ENCODE data around the gene USP3. TPM values are rescaled to one million over a fixed set of nuclear protein-coding genes. Genes with fewer than 3 reads are reported as not detected.

USP3 gene
- polyA plus RNA-seq, 1 donor (not counting 4 experiments of a cell fraction or from before 2014, with no cell fraction given): 16.2 TPM

DNA sequence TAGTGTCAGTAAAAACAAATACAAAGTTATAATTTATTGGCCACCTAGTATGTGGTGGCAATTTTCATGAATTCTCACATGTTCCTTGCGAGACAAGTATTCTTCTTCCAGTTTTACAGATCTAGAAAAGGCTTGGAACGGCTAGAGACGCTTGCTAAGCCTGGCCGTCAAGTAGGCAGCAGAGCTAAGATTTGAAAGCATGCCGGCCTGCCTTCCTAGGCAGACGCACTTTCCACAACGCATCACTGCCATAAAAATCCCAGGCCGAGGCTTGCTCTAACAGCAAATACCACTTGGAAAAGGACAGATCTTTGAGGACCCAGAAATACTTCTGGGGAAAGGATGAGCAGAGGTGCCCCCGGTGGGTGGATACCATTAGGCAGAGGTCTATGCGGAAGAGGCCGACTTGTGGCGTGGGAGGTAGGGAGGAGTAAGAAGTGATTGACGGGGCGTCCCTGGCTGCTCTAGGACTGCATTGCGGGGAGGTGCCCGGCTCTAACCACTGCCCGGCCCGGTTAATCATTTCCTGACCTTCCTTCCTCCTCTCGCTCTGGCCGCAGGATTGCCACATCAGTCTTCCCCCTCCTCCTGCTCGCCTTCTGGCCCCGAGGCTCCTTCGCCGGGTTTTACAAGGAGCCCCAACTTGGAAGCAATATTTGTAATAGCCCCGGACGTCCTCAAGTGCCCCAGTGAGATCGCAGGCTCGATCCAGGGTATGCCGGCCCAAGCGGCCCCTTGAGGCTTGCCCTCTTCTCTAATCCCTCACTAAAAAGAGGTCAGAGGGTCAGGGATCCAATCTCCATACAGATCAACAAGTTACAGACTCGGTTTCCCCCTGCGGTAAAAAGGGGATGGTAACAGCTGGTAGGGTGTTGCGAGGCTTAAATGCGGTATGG lies 1.3 kb upstream of the USP3 start:
- H3K9ac ChIP-seq (ENCODE audit: control insufficient read depth, extremely low read depth, insufficient read depth, low read length): peak overlapping the region; percentile 92
- H3K79me2 ChIP-seq (ENCODE audit: control insufficient read depth, insufficient read depth, low read length): peaks cover 34% of the 10 kb centered on the region
- peak overlapping the region; percentile 71 to 83 (median 73) for H3K4me3 ChIP-seq (ENCODE audit: control insufficient read depth in 2 of 3, extremely low read depth in 1 of 3, insufficient read depth in 2 of 3, low read depth in 1 of 3, low read length in 3 of 3)
- H3K4me2 ChIP-seq (ENCODE audit: control insufficient read depth, extremely low read depth, insufficient read depth, low read depth, low read length): peak overlapping the region; percentile 92
- no peaks in the 10 kb centered on the region for H3K36me3 ChIP-seq (ENCODE audit: control insufficient read depth in 2 of 2, extremely low read depth in 1 of 2, insufficient read depth in 2 of 2, low read length in 2 of 2)
- dilution Hi-C loops (cut with MboI; ENCODE audit: extremely low pct_ligation_motif_present, low sequenced_read_pairs): no loop called here
- peaks cover 51% of the 10 kb centered on the region for H3K4me1 ChIP-seq (ENCODE audit: control insufficient read depth, extremely low read depth, insufficient read depth, low read length)
- FAIRE-seq (no peak), DNase-seq (ENCODE audit: low read depth, low spot score) (no peak)
- no peaks in the 10 kb centered on the region for H4K20me1 ChIP-seq (ENCODE audit: control insufficient read depth, extremely low read depth, insufficient read depth, low read length)
- TF ChIP-seq EZH2 (IDR thresholded peaks at IDR 0.05; ENCODE audit: low read length): no peak
- TF ChIP-seq, protein P1, sequence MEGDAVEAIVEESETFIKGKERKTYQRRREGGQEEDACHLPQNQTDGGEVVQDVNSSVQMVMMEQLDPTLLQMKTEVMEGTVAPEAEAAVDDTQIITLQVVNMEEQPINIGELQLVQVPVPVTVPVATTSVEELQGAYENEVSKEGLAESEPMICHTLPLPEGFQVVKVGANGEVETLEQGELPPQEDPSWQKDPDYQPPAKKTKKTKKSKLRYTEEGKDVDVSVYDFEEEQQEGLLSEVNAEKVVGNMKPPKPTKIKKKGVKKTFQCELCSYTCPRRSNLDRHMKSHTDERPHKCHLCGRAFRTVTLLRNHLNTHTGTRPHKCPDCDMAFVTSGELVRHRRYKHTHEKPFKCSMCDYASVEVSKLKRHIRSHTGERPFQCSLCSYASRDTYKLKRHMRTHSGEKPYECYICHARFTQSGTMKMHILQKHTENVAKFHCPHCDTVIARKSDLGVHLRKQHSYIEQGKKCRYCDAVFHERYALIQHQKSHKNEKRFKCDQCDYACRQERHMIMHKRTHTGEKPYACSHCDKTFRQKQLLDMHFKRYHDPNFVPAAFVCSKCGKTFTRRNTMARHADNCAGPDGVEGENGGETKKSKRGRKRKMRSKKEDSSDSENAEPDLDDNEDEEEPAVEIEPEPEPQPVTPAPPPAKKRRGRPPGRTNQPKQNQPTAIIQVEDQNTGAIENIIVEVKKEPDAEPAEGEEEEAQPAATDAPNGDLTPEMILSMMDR (optimal IDR thresholded peaks at IDR 0.05 in 1 of 3, IDR thresholded peaks at IDR 0.05 in 1 of 3, conservative IDR thresholded peaks at IDR 0.05 in 1 of 3; ENCODE audit: extremely low read depth in 1 of 3, insufficient read depth in 2 of 3, low read length in 3 of 3): no peak
- no peaks in the 10 kb centered on the region for H3K9me3 ChIP-seq (ENCODE audit: control insufficient read depth, low read depth, low read length)
- no peaks in the 10 kb centered on the region for H3K9me1 ChIP-seq (ENCODE audit: control insufficient read depth, extremely low read depth, insufficient read depth, low read length)
- no peaks in the 10 kb centered on the region for H3K27me3 ChIP-seq (ENCODE audit: control insufficient read depth, extremely low read depth, insufficient read depth, low read length)
- peak overlapping the region; percentile 84 for H3K27ac ChIP-seq (ENCODE audit: control insufficient read depth, insufficient read depth, low read length)
- peak overlapping the region; percentile 38 for H2AFZ ChIP-seq (ENCODE audit: control insufficient read depth, low read length)

DNA sequence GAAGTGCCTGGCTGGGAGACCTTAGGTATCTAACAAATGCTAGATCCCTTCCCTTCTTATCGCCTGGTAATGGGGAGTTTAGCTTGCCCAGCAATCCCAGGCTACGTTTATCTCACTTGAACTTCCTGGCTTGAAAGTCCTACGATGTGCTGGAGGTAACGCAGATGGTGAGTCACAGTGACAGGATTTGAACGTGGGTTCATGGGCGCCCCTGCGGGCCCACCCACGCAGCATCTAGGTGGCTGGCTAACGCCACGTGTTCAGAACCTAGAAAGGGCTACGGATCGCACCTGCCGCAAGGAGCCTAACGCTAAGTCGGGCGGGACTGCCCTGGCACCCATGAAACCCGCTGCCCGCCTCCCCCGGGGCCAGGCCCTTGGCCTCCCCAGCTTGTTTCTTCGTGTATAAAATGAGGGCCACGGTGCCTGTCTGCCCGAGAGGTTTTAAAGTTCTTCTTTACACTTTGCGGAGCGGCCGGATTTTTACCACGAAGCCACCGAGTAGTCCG lies 600 bp upstream of the USP3 start:
- Histone ChIP-seq H3K79me2 (ENCODE audit: control insufficient read depth, insufficient read depth, low read length) (peaks cover 41% of the 10 kb centered on the region), H3K9me3 (ENCODE audit: control insufficient read depth, low read depth, low read length) (no peaks in the 10 kb centered on the region), H3K4me3 (ENCODE audit: control insufficient read depth in 2 of 3, extremely low read depth in 1 of 3, insufficient read depth in 2 of 3, low read depth in 1 of 3, low read length in 3 of 3) (peak overlapping the region; percentile 71 to 83 (median 73)), H3K36me3 (ENCODE audit: control insufficient read depth in 2 of 2, extremely low read depth in 1 of 2, insufficient read depth in 2 of 2, low read length in 2 of 2) (no peaks in the 10 kb centered on the region), H3K9me1 (ENCODE audit: control insufficient read depth, extremely low read depth, insufficient read depth, low read length) (no peaks in the 10 kb centered on the region), H3K4me1 (ENCODE audit: control insufficient read depth, extremely low read depth, insufficient read depth, low read length) (peaks cover 51% of the 10 kb centered on the region), H3K9ac (ENCODE audit: control insufficient read depth, extremely low read depth, insufficient read depth, low read length) (peak overlapping the region; percentile 92), H3K27ac (ENCODE audit: control insufficient read depth, insufficient read depth, low read length) (peak overlapping the region; percentile 84), H3K4me2 (ENCODE audit: control insufficient read depth, extremely low read depth, insufficient read depth, low read depth, low read length) (peak overlapping the region; percentile 92), H2AFZ (ENCODE audit: control insufficient read depth, low read length) (peak overlapping the region; percentile 38), H3K27me3 (ENCODE audit: control insufficient read depth, extremely low read depth, insufficient read depth, low read length) (no peaks in the 10 kb centered on the region), H4K20me1 (ENCODE audit: control insufficient read depth, extremely low read depth, insufficient read depth, low read length) (no peaks in the 10 kb centered on the region)
- FAIRE-seq (no peak), DNase-seq (ENCODE audit: low read depth, low spot score) (peak; percentile 71)
- TF ChIP-seq EZH2 (IDR thresholded peaks at IDR 0.05; ENCODE audit: low read length): no peak
- TF ChIP-seq, protein P1 (optimal IDR thresholded peaks at IDR 0.05 in 1 of 3, IDR thresholded peaks at IDR 0.05 in 1 of 3, conservative IDR thresholded peaks at IDR 0.05 in 1 of 3; ENCODE audit: extremely low read depth in 1 of 3, insufficient read depth in 2 of 3, low read length in 3 of 3): no peak
- dilution Hi-C loops (cut with MboI; ENCODE audit: extremely low pct_ligation_motif_present, low sequenced_read_pairs): no loop called here

Data from keratinocyte (primary cell).